HepG2 (cell line): ENCODE measurements around the gene NCDN. TPM values are rescaled to one million over a fixed set of nuclear protein-coding genes. Genes with fewer than 3 reads are reported as not detected.

Experiments
- ATAC-seq: fragments of 200-7000 bp; cut with Tn5 transposase; 3 replicates; pipeline ENCODE4 v1.9.1; 2020; ENCODE audit warnings: mild to moderate bottlenecking, moderate library complexity
- BruUV-seq: library from RNA; stranded (reverse); fragments of 400-500 nt; replicated peaks from 2 replicates; lab custom pipeline; 2021; lab: Mats Ljungman, UMichigan
- CTCF ChIA-PET: fragments of 300-600 bp; formaldehyde crosslinking; extraction: SDS; loops from one replicate; lab custom pipeline; 2021; ENCODE audit warnings: low total read pairs, inconsistent platforms, low intra/inter-chr PET ratio; lab: Yijun Ruan, JAX
- POLR2A ChIA-PET: fragments of 350-600 bp; sonication (Branson Sonifier 250); formaldehyde crosslinking; loops from one replicate; lab custom pipeline; 2020; ENCODE audit warnings: antibody characterized with exemption, inconsistent platforms; lab: Yijun Ruan, JAX
- DNase-seq: peaks from one replicate; pipeline ENCODE4 v3.0.0-alpha.2; 2015; ENCODE audit warnings: low spot score
- FAIRE-seq: peaks from 3 replicates; lab custom pipeline; 2011; peaks lifted over from hg19 to GRCh38; lab: Jason Lieb, UNC
- H2AFZ ChIP-seq: one replicate; pipeline ENCODE4 v1.6.1; 2011; ENCODE audit warnings: low read length, inconsistent platforms
- H3K27ac ChIP-seq: fragments of 300-600 bp; 3 replicates; pipeline ENCODE4 v1.8.0; 2011; ENCODE audit warnings: mixed run types, mild to moderate bottlenecking, mixed read lengths, low read length, inconsistent platforms; ENCODE audit not compliant: insufficient read depth; ENCODE audit errors: extremely low read length
- H3K27me3 ChIP-seq, 2 experiments: fragments of 200-600 bp in 1 of 2; 2 replicates in 1 of 2; 3 replicates in 1 of 2; pipeline versions ENCODE4 v1.6.0 to v1.8.0; 2011; ENCODE audit warnings: low read length in 2 of 2, mild to moderate bottlenecking in 2 of 2, moderate library complexity in 2 of 2, inconsistent platforms in 1 of 2; ENCODE audit not compliant: insufficient read depth in 2 of 2, control insufficient read depth in 1 of 2
- H3K36me3 ChIP-seq, 2 experiments: fragments of 200-600 bp in 1 of 2; replicated peaks in 1 of 2; 2 replicates in 1 of 2; 3 replicates in 1 of 2; pipeline versions ENCODE4 v1.5.1 to v1.8.0; 2011; ENCODE audit warnings: low read length in 2 of 2, inconsistent platforms in 1 of 2; ENCODE audit not compliant: insufficient read depth in 2 of 2, control insufficient read depth in 1 of 2
- H3K4me1 ChIP-seq: 2 replicates; pipeline ENCODE4 v1.5.1; 2012; ENCODE audit warnings: low read length, inconsistent platforms; ENCODE audit not compliant: insufficient read depth
- H3K4me2 ChIP-seq: 2 replicates; pipeline ENCODE4 v1.6.0; 2011; ENCODE audit warnings: low read depth, low read length, inconsistent platforms
- H3K4me3 ChIP-seq, 3 experiments: fragments of 200-600 bp in 1 of 3; sonication (generic), shearing (Covaris generic) in 1 of 3; replicated peaks in 1 of 3; 2 replicates each; pipeline ENCODE4 v1.5.1; 2011 to 2016; ENCODE audit warnings: low read length in 3 of 3, inconsistent platforms in 2 of 3, low read depth in 2 of 3, mild to moderate bottlenecking in 2 of 3, control low read depth in 1 of 3, mixed read lengths in 1 of 3; ENCODE audit not compliant: insufficient read depth in 1 of 3
- H3K79me2 ChIP-seq: one replicate; pipeline ENCODE4 v1.6.1; 2011; ENCODE audit warnings: low read length, inconsistent platforms; ENCODE audit not compliant: insufficient read depth
- H3K9ac ChIP-seq: 2 replicates; pipeline ENCODE4 v1.6.0; 2011; ENCODE audit warnings: mild to moderate bottlenecking, low read depth, low read length, inconsistent platforms; ENCODE audit not compliant: insufficient read depth
- H3K9me3 ChIP-seq: 2 replicates; pipeline ENCODE4 v1.5.1; 2012; ENCODE audit warnings: mild to moderate bottlenecking, low read length
- H4K20me1 ChIP-seq: 2 replicates; pipeline ENCODE4 v1.6.0; 2011; ENCODE audit warnings: inconsistent platforms, mild to moderate bottlenecking, low read length, moderate library complexity; ENCODE audit not compliant: insufficient read depth
- NFATC3 ChIP-seq: sonication (generic); formaldehyde crosslinking; IDR thresholded peaks from 2 replicates; pipeline ENCODE4 v1.5.1; 2020; ENCODE audit warnings: mild to moderate bottlenecking, missing genetic modification reagents
- NFE2 ChIP-seq: sonication (generic); formaldehyde crosslinking; IDR thresholded peaks from 2 replicates; pipeline ENCODE4 v1.4.0; 2020; ENCODE audit warnings: missing genetic modification reagents
- YY1 ChIP-seq: IDR thresholded peaks from 2 replicates; pipeline ENCODE4 v1.6.1; 2011; ENCODE audit warnings: low read length, low read depth, moderate library complexity, mild to moderate bottlenecking; ENCODE audit not compliant: insufficient read depth, insufficient replicate concordance
- ZNF143 ChIP-seq: sonication (generic); formaldehyde crosslinking; IDR thresholded peaks from 2 replicates; pipeline ENCODE4 v1.4.0; 2020; ENCODE audit warnings: missing genetic modification reagents
- ZNF564 ChIP-seq: sonication (generic); formaldehyde crosslinking; IDR thresholded peaks from 2 replicates; pipeline ENCODE4 v1.8.1; 2023; ENCODE audit warnings: mild to moderate bottlenecking, missing genetic modification reagents
- WGBS: methylation state at CpG from one replicate; pipeline ENCODE4 v1.1.6; 2017; ENCODE audit warnings: low lambda C conversion rate; 5-methylcytosine and 5-hydroxymethylcytosine counted together
- in situ Hi-C: cut with HindIII; loops from 2 replicates; pipeline ENCODE4 v1.10.0; 2017; ENCODE audit warnings: low pct_unique_long_range_greater_than_20kb; ENCODE audit not compliant: extremely low pct_ligation_motif_present
- intact Hi-C: fragments of 100-400 bp; cut with micrococcal nuclease; formaldehyde crosslinking; loops from one replicate; pipeline ENCODE4 v1.10.0; 2022; ENCODE audit not compliant: unreplicated experiment
- polyA plus RNA-seq, 8 experiments: library from polyadenylated mRNA; depleted of rRNA in 3 of 8; stranded (reverse) in 7 of 8; unstranded in 1 of 8; fragments of >200 nt; fragmentation: Illumina TruSeq in 4 of 8; extraction: Trizol in 4 of 8; gene quantifications; 2 replicates each; pipeline versions ENCODE4 v1.2.1 to v1.2.3, GENCODE V29; 2011 to 2016; ENCODE audit warnings: low read depth in 4 of 8, missing spikeins in 1 of 8, mixed read lengths in 1 of 8; ENCODE audit not compliant: insufficient read depth in 1 of 8
- total RNA-seq, 5 experiments: library from RNA; depleted of rRNA; stranded (reverse); fragments of >200 nt; fragmentation: Illumina TruSeq; extraction: Trizol; gene quantifications; 2 replicates each; pipeline ENCODE4 v1.2.3, GENCODE V29; 2016; ENCODE audit warnings: low read depth in 1 of 5

Gene NCDN
- total and polyA plus RNA-seq, 2 of the 13 experiments (the other 11 are each of a cell fraction or from before 2014, with no cell fraction given), result 6.6 to 9.3 TPM

DNA sequence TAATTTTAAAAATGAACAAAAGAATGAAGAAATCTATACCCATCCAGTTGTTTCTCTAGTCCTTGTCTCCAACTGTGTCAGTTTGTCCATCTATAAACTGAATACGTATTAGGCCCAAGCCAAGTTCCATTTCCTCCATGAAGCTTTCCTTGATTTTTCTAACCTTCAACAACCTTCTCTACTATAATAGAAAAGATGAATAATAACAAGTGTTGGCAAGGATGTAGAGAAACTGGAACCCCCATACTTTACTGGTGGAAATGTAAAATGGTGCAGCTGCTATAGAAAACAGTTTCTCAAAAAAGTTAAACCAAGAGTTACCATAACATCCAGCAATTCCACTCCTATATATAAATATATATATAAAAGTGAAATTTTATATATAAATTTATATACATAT is 11.0 kb upstream of the NCDN start:
- POLR2A ChIA-PET, result interaction anchor here (2.8 kb wide), 1 partner anchor 10 kb away, joined by 14 read pairs; the partner anchor contains the start of genes KIAA0319L and NCDN
- CTCF ChIA-PET, result no interaction called here
- TF ChIP-seq ZNF143 (CRISPR knock-in tag), result no peak
- no peak for DNase-seq
- no peaks in the 10 kb centered on the region for H3K27me3 ChIP-seq
- H3K4me1 ChIP-seq, result peaks cover 15% of the 10 kb centered on the region
- FAIRE-seq, result no peak
- no peak overlapping the region for H3K27ac ChIP-seq
- intact Hi-C loops, result no loop called here
- in situ Hi-C loops, result loop anchor here (10.0 kb wide), 1 partner anchor 102 kb away; no protein-coding TSS in a partner anchor
- no peak overlapping the region for H3K4me2 ChIP-seq
- WGBS, result 100% methylated on average over 1 of the region's 1 CpG
- no peak overlapping the region for H3K4me3 ChIP-seq
- BruUV-seq, result no TSS peak
- no peak overlapping the region for H2AFZ ChIP-seq
- no peak for ATAC-seq
- peaks cover 13% of the 10 kb centered on the region for H3K79me2 ChIP-seq
- H4K20me1 ChIP-seq, result no peaks in the 10 kb centered on the region
- H3K9ac ChIP-seq, result no peak overlapping the region
- H3K36me3 ChIP-seq, result peaks cover 7 to 42% of the 10 kb centered on the region in 2 experiments
- H3K9me3 ChIP-seq, result no peaks in the 10 kb centered on the region

DNA sequence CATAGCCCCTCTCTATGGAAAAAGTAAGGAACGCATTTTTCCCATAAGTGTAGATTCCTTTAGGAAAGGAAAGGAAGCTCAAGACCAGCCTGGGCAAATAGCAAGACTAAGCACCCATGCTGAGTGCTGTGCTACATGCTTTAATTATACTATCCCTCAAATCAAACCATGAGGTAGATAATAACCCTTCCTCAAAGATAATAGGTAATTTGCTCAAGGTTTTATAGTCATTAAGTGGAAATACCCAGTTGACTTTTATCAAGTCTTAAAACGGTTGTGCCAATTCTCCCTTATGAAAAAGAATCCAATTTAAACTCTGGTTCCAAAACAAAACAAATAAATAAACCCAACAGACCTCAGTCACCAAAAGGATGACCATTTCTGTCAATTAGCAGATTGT is 3.7 kb upstream of the NCDN start:
- intact Hi-C loops (no loop called here), in situ Hi-C loops (loop anchor here (10.0 kb wide), 1 partner anchor 359 kb away; the partner anchor contains the start of gene SFPQ)
- H3K9me3 ChIP-seq, result no peaks in the 10 kb centered on the region
- FAIRE-seq (no peak), DNase-seq (no peak), ATAC-seq (no peak)
- peaks cover 51% of the 10 kb centered on the region for H3K4me1 ChIP-seq
- CTCF ChIA-PET, result no interaction called here
- WGBS, result 95% methylated on average over 2 of the region's 2 CpGs
- H3K4me3 ChIP-seq, result no peak overlapping the region
- H3K9ac ChIP-seq, result no peak overlapping the region
- no peak overlapping the region for H2AFZ ChIP-seq
- no peak overlapping the region for H3K4me2 ChIP-seq
- peaks cover 14% of the 10 kb centered on the region for H4K20me1 ChIP-seq
- H3K79me2 ChIP-seq, result peaks cover 24% of the 10 kb centered on the region
- POLR2A ChIA-PET, result no interaction called here
- no TSS peak for BruUV-seq
- peaks cover 8 to 39% of the 10 kb centered on the region in 2 experiments for H3K36me3 ChIP-seq
- no peak for TF ChIP-seq NFATC3
- no peak for TF ChIP-seq YY1
- no peak for TF ChIP-seq NFE2 (CRISPR knock-in tag)
- TF ChIP-seq ZNF564 (CRISPR knock-in tag), result no peak
- no peaks in the 10 kb centered on the region for H3K27me3 ChIP-seq
- no peak overlapping the region for H3K27ac ChIP-seq
